ENCODE data around the gene CUL1.

DNA sequence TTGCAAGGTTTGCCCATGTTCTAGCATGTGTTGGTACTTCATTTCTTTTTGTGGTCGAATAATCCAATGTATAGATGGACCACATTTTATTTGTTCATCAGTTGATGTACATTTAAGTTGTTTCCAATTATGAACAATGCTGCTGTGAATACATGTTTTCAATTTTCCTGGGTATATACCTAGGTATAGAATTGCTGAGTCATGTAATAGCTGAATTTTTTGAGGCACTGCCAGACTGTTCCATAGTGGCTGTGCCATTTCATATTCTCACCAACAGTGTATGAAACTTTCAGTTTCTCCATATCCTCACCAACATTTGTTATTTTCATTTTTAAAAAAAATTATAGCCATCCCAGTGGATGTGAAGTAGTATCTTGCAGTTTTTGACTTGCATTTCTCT is 94.9 kb downstream of the CUL1 start:
- TF ChIP-seq EZH2 (IDR thresholded peaks at IDR 0.05; ENCODE audit: borderline replicate concordance, low read length): no peak
- no peak for TF ChIP-seq CTCF (conservative IDR thresholded peaks at IDR 0.05 in 1 of 2, IDR thresholded peaks at IDR 0.05 in 1 of 2; ENCODE audit: extremely low read depth in 1 of 2, insufficient read depth in 1 of 2, low read depth in 1 of 2, low read length in 2 of 2)
